ENCODE data around the gene PRKAA2.

DNA sequence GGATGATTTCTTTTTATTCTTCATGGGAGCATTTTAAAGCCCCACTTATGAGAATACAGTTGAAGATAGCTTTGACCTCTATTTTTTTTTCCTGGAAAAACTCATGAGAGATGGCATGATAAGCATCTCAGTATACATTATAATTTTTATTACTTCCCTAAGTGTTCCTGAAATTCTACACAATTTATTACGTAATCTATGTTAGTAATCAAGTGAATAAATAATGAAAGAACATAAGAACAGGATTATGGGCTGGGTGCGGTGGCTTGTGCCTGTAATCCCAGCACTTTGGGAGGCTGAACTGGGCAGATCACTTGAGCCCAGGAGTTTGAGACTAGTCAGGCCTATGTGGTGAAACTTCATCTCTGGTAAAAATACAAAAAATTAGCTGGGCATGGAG, 13.2 kb upstream of the PRKAA2 start:
- TF ChIP-seq EP300 (IDR thresholded peaks at IDR 0.05; ENCODE audit: borderline replicate concordance): no peak
- TF ChIP-seq, protein P1, sequence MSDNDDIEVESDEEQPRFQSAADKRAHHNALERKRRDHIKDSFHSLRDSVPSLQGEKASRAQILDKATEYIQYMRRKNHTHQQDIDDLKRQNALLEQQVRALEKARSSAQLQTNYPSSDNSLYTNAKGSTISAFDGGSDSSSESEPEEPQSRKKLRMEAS (IDR thresholded peaks at IDR 0.05): no peak
- no peak for TF ChIP-seq TAF1 (IDR thresholded peaks at IDR 0.05; ENCODE audit: low read depth)
- TF ChIP-seq TEAD4 (IDR thresholded peaks at IDR 0.05): no peak
- no peak for TF ChIP-seq RAD21 (IDR thresholded peaks at IDR 0.05; ENCODE audit: low read depth)
- TF ChIP-seq FOXM1 (IDR thresholded peaks at IDR 0.05; ENCODE audit: borderline replicate concordance, low read depth): no peak
- TF ChIP-seq CREB1 (IDR thresholded peaks at IDR 0.05; ENCODE audit: low read depth): no peak
- TF ChIP-seq, protein P2, sequence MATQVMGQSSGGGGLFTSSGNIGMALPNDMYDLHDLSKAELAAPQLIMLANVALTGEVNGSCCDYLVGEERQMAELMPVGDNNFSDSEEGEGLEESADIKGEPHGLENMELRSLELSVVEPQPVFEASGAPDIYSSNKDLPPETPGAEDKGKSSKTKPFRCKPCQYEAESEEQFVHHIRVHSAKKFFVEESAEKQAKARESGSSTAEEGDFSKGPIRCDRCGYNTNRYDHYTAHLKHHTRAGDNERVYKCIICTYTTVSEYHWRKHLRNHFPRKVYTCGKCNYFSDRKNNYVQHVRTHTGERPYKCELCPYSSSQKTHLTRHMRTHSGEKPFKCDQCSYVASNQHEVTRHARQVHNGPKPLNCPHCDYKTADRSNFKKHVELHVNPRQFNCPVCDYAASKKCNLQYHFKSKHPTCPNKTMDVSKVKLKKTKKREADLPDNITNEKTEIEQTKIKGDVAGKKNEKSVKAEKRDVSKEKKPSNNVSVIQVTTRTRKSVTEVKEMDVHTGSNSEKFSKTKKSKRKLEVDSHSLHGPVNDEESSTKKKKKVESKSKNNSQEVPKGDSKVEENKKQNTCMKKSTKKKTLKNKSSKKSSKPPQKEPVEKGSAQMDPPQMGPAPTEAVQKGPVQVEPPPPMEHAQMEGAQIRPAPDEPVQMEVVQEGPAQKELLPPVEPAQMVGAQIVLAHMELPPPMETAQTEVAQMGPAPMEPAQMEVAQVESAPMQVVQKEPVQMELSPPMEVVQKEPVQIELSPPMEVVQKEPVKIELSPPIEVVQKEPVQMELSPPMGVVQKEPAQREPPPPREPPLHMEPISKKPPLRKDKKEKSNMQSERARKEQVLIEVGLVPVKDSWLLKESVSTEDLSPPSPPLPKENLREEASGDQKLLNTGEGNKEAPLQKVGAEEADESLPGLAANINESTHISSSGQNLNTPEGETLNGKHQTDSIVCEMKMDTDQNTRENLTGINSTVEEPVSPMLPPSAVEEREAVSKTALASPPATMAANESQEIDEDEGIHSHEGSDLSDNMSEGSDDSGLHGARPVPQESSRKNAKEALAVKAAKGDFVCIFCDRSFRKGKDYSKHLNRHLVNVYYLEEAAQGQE (IDR thresholded peaks at IDR 0.05; ENCODE audit: low read depth): no peak
- TF ChIP-seq, protein P3, sequence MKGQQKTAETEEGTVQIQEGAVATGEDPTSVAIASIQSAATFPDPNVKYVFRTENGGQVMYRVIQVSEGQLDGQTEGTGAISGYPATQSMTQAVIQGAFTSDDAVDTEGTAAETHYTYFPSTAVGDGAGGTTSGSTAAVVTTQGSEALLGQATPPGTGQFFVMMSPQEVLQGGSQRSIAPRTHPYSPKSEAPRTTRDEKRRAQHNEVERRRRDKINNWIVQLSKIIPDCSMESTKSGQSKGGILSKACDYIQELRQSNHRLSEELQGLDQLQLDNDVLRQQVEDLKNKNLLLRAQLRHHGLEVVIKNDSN (IDR thresholded peaks at IDR 0.05): no peak

All from Ishikawa (cell line).